NCI-H187 (cell line): ENCODE results near the gene IQUB.
"Not testable (repeated sequence)": the region's sequence is repeated elsewhere in the genome, so short reads cannot be mapped to it uniquely, and the experiment has no call there.

ENCODE experiments used
- DNase-seq, 2 experiments: peaks; one replicate each; lab custom pipeline; 2025; lab: John Stamatoyannopoulos, UW

Gene IQUB

DNA sequence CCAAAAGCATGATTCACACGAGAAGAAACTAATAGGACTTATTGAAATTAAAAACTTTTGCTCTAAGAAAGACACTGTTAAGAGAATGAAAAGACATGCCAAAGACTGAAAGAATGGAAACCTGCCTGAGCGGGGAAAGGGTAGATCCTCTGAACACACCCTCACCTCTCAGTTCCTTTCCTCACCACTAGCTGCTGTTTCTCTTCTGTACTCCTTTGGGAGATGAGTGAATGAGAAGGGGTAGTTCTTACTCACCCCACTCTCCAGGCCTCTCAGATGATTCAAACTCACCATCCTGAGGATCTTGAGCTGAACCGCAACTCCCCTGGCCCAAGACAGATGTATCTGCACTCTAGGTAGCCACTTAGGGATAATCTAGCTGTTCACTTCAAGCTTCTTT, 41.9 kb downstream of the IQUB start:
- DNase-seq = no peak

DNA sequence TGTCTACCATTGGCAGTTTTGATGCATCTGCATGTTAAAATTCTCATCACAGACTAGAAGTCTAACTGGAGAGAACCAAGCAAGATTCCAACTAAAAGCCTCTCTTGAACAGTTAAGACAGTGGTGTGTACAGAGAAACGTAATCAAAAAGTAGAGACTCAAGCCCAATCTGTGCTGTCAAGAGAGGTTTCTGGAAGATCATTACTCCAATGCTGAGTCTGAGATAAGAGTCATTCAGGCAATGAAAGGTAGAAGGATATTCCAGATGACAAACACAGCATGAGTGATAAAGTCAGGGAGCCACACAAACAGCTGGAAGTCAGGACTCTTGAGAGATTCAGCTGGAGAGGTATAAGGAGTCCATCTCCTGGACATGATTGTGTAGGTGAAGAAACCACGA, 48.7 kb downstream of the IQUB start:
- DNase-seq = no peak

DNA sequence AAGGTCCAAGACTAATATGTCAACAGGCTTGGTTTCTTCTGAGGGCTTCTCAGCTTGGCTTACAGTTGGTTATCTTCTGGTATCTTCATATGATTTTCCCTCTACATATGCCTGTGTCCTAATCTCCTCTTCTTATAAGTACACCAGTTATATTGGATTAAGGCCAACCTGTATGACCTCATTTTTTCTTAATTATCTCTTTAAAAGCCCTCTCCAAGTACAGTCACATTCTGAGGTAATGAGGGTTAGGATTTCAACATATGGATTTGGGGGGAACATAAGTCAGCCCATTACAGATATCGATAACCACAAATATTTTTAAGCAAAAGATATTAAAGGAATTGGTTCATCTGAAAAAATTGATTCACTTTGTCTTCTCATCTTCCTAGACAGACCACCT, 49.2 kb downstream of the IQUB start:
- DNase-seq = no peak

DNA sequence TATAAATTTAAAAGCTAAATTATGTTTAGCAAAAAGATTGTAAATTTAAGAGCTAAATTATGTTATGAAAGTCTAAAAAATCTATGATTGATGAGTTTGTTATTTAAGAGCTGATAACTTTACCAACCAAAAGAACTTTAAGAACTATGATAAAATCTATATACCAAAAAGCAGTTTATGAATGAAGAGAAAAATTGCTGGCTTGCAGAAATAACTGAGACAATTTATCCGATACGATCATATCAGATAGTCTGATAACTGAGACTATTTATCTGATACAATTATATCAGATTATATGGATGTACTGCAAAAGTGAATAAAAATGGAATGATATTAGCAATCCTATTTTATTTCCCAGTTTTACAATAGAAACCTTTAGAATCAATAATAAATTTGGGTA, 50.2 kb downstream of the IQUB start:
- DNase-seq = no peak

DNA sequence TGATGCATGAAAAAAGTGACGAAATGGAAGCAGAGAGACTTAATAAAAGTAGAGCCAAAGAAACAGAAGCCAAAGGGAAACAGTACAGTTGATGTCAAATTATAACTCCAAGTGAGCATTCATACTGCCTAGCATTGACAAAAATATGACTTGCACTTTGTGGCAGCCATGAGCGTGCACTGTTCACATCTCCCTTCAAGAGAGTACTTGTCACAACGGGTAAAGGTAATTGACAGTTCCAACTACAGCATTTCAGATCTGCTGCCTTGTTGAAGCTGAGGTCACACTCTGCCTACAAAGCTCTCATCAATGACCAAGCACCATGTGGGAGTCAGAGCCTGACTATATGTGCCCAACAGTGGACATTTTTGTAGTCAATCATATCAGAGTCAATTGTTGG, 54.3 kb downstream of the IQUB start:
- DNase-seq = no peak

DNA sequence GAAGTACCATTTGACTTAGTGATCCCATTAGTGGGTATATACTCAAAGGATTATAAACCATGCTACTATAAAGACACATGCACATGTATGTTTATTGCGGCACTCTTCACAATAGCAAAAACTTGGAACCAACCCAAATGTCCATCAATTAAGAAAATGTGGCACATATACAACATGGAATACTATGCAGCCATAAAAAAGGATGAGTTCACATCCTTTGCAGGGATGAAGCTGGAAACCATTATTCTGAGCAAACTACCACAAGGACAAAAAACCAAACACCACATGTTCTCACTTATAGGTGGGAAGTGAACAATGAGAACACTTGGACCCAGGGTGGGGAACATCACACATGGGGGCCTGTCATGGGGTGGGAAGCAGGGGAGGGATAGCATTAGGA, 56.3 kb downstream of the IQUB start:
- not testable (repeated sequence) for DNase-seq

DNA sequence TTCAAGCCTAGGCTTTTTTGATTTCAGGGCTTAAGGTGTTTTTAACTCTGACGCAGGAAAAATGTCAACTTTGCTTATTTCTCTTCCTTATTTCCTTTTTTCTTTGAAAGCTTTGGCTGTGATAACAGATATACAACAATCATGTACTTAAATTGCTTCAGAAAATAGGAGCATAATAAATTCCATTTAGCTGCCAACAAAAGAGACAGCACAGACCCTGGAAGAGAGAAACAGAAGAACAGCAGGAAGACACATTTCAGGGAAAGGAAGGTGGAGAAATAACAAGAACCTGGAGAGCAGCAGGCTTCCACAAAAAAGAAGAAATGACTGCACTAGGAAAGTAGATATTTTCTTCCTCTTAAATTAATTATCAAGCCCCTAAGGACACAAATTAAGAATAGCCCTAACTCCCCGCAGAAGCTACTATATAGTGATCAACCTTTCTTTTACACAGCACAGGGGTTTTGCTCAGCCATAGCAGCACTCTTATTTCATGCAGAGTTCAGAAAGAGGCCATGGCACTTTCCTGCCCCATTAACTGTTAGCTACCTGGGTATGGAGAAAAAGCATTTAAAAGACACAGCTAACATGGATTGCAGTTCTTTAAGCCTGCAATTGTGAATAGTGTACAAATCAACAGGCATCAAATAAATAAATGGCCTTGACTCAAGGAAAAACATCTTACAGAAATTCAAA, 61.5 kb downstream of the IQUB start:
- DNase-seq = no peak

DNA sequence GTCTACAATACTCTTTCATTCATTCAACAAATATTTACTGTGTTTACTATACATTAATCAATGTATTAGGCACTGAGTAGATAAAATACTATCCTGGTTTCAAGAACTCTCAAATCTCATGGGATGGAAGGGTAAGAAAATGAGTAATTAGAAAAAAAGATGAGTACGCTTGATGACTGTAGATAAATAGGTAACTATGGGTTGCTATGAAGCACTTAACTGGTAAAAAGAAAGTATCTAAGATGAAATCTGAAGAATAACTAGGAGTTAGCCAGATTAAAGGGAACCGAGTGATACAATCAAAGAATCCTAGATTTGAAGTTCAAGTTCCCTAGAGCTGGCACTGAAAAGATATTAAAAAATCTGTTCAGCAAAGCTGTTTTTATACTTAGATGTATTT, 62.1 kb downstream of the IQUB start:
- no peak for DNase-seq

DNA sequence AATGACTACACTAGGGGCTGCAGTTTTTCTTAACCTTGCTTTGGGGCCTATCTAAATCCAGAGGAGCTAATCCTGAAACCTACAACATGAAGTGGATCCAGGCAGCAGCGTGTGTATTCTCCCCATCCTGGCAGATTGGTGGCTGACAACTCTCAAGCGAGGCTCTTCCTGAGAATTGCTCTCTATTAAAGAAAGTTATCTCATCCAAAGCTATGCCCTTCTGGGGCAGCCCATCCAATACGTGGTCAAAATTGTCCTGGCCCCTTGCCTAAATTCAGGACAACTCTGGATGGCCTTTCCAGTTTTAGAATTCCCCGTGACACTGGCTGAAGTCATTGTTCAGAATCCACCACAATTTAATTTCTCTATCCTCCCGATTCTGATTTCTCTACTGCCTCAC, 66.1 kb downstream of the IQUB start:
- DNase-seq = no peak

DNA sequence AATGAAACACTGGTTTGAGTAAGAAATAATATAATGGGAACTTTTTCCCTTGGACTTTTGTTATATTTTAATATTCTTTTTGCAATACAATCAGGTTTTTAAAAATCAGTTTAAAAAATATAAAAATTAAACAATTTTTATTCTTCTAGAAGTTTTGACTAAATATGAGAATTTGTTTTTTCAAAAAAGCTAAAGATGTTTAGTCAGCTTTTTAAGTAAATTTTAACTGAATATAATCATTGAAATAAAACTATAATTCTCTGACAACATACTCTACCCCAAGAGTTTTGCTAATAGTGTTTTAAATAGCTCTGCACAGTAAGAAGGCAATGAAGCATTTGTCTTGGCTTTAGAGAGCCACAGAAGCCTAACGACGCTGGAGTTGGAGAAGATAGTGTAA, 70.5 kb downstream of the IQUB start:
- no peak for DNase-seq

DNA sequence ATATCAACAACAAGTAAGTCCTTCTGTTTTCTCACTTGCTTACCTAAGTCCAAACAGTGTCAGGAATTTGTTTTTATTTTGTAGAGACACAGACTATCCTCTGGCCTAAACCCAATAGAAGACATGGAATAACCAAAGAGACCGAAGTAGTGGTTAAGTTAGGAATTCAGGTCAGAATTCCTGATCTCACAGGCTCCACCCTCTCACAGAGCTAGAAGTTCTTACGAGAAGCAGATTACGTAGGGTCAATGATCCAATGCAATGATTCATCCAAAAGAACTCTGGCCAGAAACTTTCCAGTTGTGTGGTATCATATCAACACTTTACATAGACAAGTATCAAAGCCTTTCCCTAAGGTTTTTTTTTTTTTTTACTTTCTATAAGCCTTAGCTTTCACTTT, 73.8 kb downstream of the IQUB start:
- no peak for DNase-seq

DNA sequence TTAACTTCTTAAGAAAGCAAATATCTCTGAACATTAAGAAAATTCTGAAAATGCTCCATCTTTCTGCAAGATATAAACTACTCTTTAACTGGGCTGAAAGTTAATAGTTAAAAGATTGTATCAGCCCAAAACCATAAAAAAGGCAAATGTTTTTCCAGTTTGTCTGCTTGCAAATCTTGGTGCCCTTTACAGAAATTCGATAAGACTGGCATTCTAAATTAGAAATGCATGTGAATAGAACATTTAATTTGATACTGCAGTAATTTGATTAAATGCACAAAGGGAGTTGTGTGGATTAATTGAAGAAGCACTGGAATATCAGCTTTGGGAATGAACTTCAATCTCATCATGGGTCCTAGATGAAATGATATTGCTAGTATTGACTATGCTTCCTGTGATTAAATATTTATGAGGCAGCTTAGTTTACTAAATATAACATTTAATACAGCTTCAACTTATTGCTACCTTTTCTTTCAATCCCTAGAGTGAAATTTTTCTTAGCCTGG, 78.4 kb downstream of the IQUB start:
- DNase-seq = no peak

DNA sequence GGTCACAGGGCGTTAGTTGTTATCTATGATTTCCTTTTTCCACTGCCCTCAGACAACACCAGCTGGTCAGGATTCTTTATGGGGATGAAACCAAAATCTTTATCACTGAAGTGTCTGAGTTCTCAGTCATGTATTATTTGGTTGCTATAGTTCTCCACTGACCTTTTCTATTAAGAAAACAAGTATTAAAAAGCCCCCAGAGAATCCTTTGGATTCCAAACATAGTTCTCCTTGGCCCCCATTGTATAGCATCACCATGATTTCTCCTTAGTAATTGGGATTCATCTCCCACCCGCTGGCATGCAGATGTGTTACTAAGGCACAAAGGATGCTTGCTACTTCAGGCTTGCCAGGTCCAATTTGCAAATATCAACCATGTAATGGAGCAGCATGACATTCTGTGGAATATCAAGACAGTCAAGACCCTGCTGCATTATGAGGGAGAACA, 94.3 kb downstream of the IQUB start:
- no peak for DNase-seq

DNA sequence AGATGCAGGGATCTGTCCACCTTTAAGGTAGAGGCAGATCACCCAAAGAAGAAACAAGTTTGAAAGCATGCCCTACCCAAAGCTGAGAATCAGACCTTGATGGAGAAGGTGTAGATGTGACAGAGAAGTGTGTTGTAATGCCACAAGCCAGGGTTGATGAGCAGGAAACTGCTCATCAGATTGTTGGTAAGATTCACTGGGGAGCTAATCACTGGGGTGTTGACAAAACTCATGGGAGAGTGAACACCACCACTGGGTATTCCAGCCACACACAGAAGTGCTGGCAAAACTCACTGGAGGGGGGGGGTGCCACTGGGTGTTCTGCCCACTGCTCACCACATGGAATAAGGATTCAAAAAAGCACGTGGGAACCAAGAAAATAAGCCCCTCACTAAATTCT, 95.2 kb downstream of the IQUB start:
- no peak for DNase-seq

DNA sequence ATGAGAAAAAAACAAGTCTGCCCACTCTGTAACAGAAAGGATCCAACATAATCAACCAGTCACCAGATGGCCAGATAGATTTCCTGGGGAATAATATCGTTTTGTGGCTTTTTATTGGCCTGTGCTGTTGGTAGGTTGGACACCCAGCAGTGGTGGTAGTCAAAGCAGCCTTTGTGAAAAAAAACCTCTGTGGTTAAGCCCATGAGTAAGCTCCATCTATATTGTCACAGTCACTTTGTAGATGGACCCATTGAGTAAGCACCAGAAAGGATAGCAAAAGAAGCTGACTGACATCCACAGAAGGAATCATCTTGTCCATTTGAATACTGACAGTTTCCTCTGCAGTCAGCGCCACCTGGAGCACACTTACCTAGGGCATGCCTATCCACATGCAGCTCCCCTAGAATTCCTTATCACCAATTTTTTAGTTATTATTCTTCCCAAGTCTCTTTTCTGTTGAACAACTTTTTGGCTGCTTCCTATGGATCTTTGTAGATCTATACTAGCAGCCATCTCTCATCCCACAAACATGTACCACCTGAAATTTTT, 96.9 kb downstream of the IQUB start:
- no peak for DNase-seq

DNA sequence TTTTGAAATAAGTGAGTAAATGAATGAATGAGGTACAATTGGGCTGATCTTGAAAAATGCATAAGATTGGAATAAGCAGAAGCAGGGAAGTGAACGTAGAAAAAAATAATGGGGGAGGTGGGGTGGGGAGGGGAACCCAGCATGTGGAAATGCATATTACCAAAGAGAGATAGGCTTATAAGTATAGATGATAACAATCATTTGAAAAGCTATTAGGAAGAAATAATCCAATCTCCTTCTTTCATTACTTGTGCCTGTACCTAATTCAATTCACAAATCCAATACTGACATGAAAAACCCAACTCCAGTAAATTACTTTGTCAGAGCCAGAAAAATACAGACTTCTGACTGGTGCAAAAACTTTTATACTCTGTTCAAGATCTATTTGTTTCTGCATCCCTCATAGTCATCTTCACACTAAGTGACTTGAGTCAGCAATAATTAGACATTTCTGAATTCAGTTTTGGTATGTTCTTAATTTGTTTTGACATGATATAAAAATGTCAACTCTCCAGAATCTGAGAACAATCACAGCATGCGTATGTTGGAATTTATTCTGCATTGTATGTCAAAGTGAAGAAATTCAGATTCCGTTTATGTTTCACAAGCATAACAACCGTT, 99.2 kb downstream of the IQUB start:
- DNase-seq = no peak

DNA sequence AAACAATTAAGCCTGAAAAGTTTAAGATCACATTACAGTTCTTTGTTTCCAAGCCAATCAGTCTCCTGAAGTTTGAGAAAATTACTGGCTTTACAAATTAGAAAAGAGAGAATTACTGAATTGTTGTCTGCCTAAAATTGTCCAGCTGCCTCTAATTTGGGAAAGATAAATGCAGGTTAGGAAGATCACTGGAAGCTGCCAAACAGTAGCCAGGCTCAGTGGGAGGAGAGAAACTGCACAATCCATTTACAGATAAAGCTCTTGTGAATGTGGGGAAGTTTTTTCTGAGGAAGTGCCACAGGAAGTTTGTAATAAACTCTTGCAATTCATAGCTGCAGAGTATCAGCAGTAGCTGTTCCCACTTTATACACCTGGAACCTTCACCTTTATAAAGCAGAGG, 100.7 kb downstream of the IQUB start:
- no peak for DNase-seq

DNA sequence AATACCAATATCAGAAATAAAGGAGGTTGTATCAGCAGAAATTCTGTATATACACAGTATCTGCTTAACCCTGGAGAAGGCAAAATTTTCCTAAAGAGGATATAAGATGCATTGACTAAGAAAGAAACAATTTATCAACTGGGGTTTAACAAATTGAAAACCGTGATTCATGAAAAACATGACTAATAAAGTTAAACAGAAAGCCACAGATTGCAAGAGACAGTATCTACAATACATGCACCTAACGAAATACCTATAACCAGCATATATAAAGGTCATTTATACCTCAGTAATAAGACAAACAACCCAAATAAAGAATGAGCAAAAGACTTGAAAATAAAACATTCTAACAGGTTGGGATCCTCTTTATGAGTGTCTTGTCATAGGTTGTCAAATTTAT, 101.8 kb downstream of the IQUB start:
- no peak for DNase-seq

DNA sequence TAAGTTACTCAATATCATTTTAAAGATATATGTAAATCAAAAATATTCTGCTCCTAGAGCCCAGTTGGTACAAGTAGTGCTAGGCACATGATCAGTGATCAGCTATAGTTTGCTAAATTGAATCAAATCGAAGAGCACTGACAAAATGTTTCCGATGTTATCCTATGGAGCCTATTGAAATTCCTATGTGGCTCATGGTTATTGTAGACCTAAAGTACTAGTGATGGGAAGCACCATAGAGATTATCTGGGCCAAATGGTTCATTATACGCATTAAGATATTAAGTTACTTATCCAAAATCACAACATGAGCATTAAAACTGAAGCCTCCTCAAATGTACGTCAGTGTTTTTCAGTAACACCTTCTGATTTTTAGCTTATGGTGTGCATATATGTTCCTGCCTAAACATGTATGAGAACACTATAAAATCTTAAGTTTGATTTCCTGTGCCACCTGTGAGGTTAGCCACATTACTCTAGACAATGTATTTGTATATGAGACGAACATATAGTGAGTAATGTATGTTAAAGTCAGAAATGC, 103.2 kb downstream of the IQUB start:
- no peak for DNase-seq

DNA sequence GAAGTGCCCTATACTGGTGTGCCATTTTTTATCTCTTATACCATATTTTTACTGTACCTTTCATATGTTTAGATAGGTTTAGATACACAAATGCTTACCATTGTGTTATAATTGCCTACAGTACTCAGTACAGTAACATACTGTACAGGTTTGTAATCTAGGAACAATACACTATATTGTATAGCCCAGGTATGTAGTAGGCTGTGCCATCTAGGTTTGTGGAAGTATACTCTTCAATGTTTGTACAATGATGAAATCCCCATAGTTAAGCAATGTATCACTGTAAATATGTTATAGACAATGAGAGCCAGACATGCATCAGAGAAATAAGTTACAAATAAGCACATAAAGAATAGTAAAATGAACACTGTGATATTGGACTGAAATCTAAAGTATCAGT, 109.1 kb downstream of the IQUB start:
- no peak for DNase-seq

DNA sequence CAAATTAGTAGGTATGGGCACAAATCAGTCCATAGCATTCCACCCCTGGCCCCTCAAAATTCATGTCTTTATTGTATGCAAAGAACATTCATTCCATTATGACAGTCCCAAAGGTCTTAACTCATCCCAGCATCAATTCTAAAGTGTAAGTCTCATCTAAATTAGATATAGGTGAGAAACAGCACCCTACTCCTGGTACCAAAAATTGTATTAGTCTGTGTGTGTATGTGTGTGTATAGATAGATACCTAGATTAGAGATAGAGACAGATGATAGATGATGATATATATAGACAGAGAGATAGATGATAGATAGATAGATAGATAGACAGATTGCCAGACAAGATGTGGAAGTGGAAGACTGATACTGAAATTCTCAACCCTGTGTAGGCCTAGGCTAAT, 109.9 kb downstream of the IQUB start:
- no peak for DNase-seq

DNA sequence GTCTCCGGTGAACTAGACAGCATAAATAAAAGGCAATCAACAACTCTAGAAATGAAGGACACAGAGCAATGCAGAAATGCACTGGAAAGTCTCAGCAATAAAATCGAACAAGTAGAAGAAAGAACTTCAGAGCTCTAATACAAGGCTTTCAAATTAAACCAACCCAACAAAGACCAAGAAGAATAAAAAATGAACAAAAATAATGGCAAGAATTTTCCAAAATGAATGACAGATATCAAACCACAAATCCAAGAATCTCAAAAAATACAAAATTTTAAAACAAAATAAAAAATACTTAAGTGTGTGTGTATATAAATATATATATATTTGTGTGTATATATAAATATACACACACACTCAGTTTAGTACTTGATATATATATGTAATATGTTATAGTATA, 110.8 kb downstream of the IQUB start:
- no peak for DNase-seq

DNA sequence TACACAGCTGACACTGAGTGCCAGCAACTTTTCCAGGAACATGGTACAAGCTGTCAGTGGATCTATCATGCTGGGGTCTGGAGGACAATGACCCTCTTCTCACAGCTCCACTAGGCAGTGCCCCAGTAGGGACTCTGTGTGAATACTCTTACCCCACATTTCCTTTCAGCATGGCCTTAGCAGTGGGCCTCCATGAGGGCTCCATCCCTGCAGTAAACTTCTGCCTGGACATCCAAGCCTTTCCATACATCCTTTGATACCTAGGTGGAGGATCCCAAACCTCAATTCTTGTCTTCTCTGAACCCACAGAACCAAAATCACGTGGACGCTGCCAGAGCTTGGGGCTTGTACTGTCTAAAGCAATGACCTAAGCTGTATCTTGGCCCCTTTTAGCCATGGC, 116.8 kb downstream of the IQUB start:
- no peak for DNase-seq
